Right lobe of liver (tissue), 6 donors: Measurements from ENCODE around the gene PHC3. TPM values are rescaled to one million over a fixed set of nuclear protein-coding genes. Genes with fewer than 3 reads are reported as not detected.

Experiments
- ATAC-seq, 4 donors: fragments of 200-7000 bp; cut with Tn5 transposase; one replicate each; pipeline ENCODE4 v1.9.1; 2020; ENCODE audit warnings: mild to moderate bottlenecking in 4 of 4, moderate library complexity in 4 of 4
- DNase-seq, 3 donors: peaks; one replicate each; pipeline ENCODE4 v3.0.0-alpha.2; 2020
- H3K27ac ChIP-seq, 3 donors: fragments of 200-600 bp; one replicate each; pipeline ENCODE4 v1.8.0; 2022
- H3K27me3 ChIP-seq, 2 donors: fragments of 200-600 bp; one replicate each; pipeline ENCODE4 v1.8.0; 2022
- H3K36me3 ChIP-seq, 4 donors: fragments of 200-600 bp; sonication (generic) in 1 of 4; one replicate each; pipeline versions ENCODE4 v1.5.1 to v1.8.0; 2017 to 2022; ENCODE audit warnings: control low read depth in 1 of 4
- H3K4me1 ChIP-seq, 4 donors: fragments of 200-600 bp; sonication (generic) in 1 of 4; one replicate each; pipeline versions ENCODE4 v1.5.1 to v1.8.0; 2017 to 2022; ENCODE audit warnings: control low read depth in 1 of 4
- H3K4me3 ChIP-seq, 3 donors: fragments of 200-600 bp; one replicate each; pipeline ENCODE4 v1.8.0; 2022
- H3K9me3 ChIP-seq, 4 donors: fragments of 200-600 bp; sonication (generic) in 1 of 4; one replicate each; pipeline versions ENCODE4 v1.5.1 to v1.8.0; 2017 to 2022; ENCODE audit warnings: control low read depth in 1 of 4
- POLR2A ChIP-seq: fragments of 450-650 bp; IDR thresholded peaks from one replicate; pipeline ENCODE4 v1.6.1; 2017; ENCODE audit warnings: antibody characterized with exemption, mild to moderate bottlenecking
- WGBS: methylation state at CpG from one replicate; pipeline ENCODE4 v1.1.6; 2018; ENCODE audit warnings: low coverage, low lambda C conversion rate; ENCODE audit not compliant: insufficient coverage; ENCODE audit errors: missing lambda C conversion rate; 5-methylcytosine and 5-hydroxymethylcytosine counted together
- intact Hi-C, 2 donors: fragments of 100-400 bp; cut with DNase I; formaldehyde crosslinking; loops; one replicate each; pipeline versions ENCODE4 v1.11.2 to v1.14.1; 2022
- total RNA-seq, 6 experiments: library from RNA; depleted of rRNA in 2 of 6; stranded (reverse); fragments of >200 nt in 2 of 6; fragmentation: NEBNext Ultra II Directional in 3 of 6; extraction: Animal tissue kit (Norgen Biotek cat#: 25700) in 3 of 6; gene quantifications; one replicate each; pipeline versions ENCODE4 v1.1.0 to v1.2.4, GENCODE V29; 2016 to 2023
- TF ChIP-seq, protein P1 (sequence below), 4 donors: fragments of 200-600 bp in 3 of 4; fragments of 450-650 bp in 1 of 4; IDR thresholded peaks; one replicate each; pipeline versions ENCODE4 v1.5.1 to v1.8.0; 2016 to 2022; ENCODE audit warnings: antibody characterized with exemption in 4 of 4, mild to moderate bottlenecking in 2 of 4
- donor health status: DM: no; HTN: yes; CAD: no.
- donor health status: DM: no; HTN: no; CAD: no.
- donor health status: DM: no; HTN: no; CAD: no.
- donor health status: DM: no; HTN: yes; CAD: no.
- donor health status: DM: no; HTN: yes; CAD: no.

The PHC3 gene
- total RNA-seq, 6 experiments from 2014 or later = 20.0 to 32.6 (median 23.5) TPM

DNA sequence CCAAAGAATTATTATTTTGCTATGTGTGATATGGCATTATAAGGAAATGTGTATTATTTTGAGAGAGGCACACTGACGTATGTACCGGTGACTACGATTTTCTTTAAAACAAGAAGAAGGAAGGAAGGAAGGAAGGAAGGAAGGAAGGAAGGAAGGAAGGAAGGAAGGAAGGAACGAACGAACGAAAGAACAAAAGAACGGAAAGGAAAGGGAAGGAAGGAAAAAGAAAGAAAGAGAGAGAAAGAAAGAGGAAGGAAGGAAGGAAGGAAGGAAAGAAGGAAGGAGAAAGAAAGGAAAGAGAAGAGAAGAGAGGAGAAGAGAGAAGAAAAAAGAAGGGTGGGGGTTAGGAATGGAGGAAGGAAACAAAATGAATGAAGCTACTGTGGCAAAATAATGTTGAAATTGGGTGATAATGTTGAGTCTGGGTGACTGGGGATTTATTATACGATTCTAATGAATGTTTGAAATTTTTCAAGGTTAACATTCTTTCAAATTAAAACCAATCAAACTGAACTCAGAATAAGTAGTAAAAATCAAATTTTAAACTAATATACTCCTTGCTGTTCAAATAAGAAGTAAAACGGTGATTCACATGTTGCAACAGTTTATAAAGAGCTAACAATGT is 70.3 kb downstream of the PHC3 start:
- no peaks in the 10 kb centered on the region for H3K9me3 ChIP-seq
- DNase-seq (no peak), ATAC-seq (no peak)
- WGBS = 72% methylated on average over 9 of the region's 9 CpGs
- no peak overlapping the region for H3K27ac ChIP-seq
- TF ChIP-seq, protein P1, sequence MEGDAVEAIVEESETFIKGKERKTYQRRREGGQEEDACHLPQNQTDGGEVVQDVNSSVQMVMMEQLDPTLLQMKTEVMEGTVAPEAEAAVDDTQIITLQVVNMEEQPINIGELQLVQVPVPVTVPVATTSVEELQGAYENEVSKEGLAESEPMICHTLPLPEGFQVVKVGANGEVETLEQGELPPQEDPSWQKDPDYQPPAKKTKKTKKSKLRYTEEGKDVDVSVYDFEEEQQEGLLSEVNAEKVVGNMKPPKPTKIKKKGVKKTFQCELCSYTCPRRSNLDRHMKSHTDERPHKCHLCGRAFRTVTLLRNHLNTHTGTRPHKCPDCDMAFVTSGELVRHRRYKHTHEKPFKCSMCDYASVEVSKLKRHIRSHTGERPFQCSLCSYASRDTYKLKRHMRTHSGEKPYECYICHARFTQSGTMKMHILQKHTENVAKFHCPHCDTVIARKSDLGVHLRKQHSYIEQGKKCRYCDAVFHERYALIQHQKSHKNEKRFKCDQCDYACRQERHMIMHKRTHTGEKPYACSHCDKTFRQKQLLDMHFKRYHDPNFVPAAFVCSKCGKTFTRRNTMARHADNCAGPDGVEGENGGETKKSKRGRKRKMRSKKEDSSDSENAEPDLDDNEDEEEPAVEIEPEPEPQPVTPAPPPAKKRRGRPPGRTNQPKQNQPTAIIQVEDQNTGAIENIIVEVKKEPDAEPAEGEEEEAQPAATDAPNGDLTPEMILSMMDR (IDR thresholded peaks at IDR 0.05) = no peak
- TF ChIP-seq POLR2A = no peak
- intact Hi-C loops = no loop called here
- no peak overlapping the region for H3K4me3 ChIP-seq
- no peaks in the 10 kb centered on the region for H3K4me1 ChIP-seq
- H3K36me3 ChIP-seq = peaks cover 0 to 42% (median 16%) of the 10 kb centered on the region in 4 donors
- H3K27me3 ChIP-seq = no peaks in the 10 kb centered on the region

DNA sequence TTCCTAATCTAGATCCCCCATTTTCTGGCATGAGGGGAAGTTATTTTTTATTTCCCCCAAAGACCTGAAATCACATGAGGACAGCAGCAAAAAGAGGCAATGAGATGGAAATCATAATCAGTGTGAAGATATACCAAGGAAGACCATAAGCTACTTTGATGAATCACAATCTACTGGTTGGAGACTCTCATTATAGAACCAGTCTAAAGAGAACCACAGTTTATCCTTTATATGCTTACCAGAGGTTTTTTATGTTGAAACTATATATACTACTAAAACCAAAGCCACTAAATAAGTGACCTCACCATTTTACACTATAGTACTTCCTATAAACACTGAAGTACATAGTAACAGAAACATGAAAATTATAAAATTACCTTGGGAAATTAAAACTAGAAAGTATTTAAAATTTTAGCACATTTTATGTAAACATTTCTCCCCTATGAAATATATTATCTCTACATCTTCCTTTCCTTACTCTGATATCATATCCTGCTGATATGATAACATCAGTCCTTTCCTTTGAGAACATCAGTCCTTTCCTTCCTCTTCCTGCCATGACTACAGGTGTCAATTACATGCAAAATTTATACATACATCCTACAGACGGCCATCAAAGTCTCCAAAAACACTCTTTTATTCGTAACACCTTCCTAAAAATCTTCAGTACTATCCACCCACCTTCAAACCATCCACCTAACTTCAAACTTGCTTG is 71.8 kb downstream of the PHC3 start:
- WGBS = 74% methylated on average over 2 of the region's 2 CpGs
- no peaks in the 10 kb centered on the region for H3K9me3 ChIP-seq
- ATAC-seq (no peak), DNase-seq (no peak)
- no peak overlapping the region for H3K27ac ChIP-seq
- no peaks in the 10 kb centered on the region for H3K4me1 ChIP-seq
- H3K4me3 ChIP-seq = no peak overlapping the region
- no peaks in the 10 kb centered on the region for H3K27me3 ChIP-seq
- H3K36me3 ChIP-seq = peaks cover 0 to 28% (median 8%) of the 10 kb centered on the region in 4 donors
- no peak for TF ChIP-seq POLR2A
- TF ChIP-seq, protein P1 (IDR thresholded peaks at IDR 0.05) = no peak
- intact Hi-C loops = no loop called here

DNA sequence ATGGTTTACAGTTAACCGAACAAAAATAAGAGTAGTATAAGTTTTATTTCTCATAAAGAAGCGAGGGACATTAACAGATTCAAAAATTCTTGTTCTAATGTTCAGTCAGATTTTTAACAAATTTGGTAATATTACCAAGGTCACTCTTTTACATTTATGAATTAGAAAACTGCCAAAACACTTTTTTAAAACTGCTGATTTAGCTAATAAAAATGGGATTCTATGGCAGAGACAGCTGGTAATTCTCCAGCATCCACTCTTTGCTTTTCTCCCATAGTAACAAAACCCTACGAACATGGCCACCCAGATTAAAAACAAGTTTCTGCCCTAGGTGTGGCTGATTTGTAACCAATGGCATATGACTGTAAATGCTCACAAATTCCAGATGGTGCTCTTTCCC is 72.6 kb downstream of the PHC3 start:
- Histone ChIP-seq H3K4me1 (no peaks in the 10 kb centered on the region), H3K36me3 (peaks cover 0 to 31% (median 8%) of the 10 kb centered on the region in 4 donors), H3K9me3 (no peaks in the 10 kb centered on the region), H3K27me3 (no peaks in the 10 kb centered on the region), H3K27ac (no peak overlapping the region), H3K4me3 (no peak overlapping the region)
- intact Hi-C loops = no loop called here
- no peak for ATAC-seq
- no peak for DNase-seq
- WGBS = 90% methylated on average over 3 of the region's 3 CpGs
- TF ChIP-seq POLR2A = no peak
- TF ChIP-seq, protein P1 (IDR thresholded peaks at IDR 0.05) = no peak

DNA sequence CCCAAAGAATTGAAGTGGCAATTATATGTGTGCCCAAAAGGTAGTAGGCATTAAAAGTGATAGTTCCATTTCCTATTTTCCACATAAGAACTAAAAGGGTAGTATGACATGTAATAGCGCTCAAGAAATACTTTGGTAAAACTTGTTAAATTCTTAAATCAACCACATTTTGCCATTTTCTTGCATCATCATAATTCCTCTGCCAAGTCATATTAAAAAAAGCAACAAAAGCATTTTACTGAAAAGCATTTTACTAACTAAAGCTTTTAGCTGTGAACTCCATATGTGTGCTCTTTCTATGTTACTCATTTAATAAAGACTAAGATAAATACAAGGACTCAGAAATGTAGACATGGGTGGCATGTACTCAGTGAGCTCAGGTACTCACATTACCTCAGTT is 73.6 kb downstream of the PHC3 start:
- Histone ChIP-seq H3K4me3 (no peak overlapping the region), H3K36me3 (peaks cover 0 to 31% (median 3%) of the 10 kb centered on the region in 4 donors), H3K9me3 (no peaks in the 10 kb centered on the region), H3K27me3 (no peaks in the 10 kb centered on the region), H3K27ac (no peak overlapping the region), H3K4me1 (no peaks in the 10 kb centered on the region)
- DNase-seq = no peak
- intact Hi-C loops = no loop called here
- 100% methylated on average over 1 of the region's 1 CpG for WGBS
- no peak for ATAC-seq
- TF ChIP-seq, protein P1 (IDR thresholded peaks at IDR 0.05) = no peak
- TF ChIP-seq POLR2A = no peak
